ENCODE results near the gene PCK2. TPM values are rescaled to one million over a fixed set of nuclear protein-coding genes. Genes with fewer than 3 reads are reported as not detected.

Gene PCK2
- total and polyA plus RNA-seq, 2 of the 13 experiments (the other 11 are each of a cell fraction or from before 2014, with no cell fraction given), result 129 to 272 TPM

- TF ChIP-seq NR2F6 (IDR thresholded peaks at IDR 0.05) (no peak), NR2F6 (CRISPR knock-in tag; IDR thresholded peaks at IDR 0.05) (peak; percentile 47), ZNF253 (CRISPR knock-in tag; IDR thresholded peaks at IDR 0.05; ENCODE audit: borderline replicate concordance) (0 out of 2 replicates have a peak, but pooled peaks have one; percentile 41), BRF2 (CRISPR knock-in tag; IDR thresholded peaks at IDR 0.05) (no peak), ZBTB49 (CRISPR knock-in tag; IDR thresholded peaks at IDR 0.05; ENCODE audit: borderline replicate concordance) (peak; percentile 55; the same call in 1 of the 2 replicates), ZSCAN9 (CRISPR knock-in tag; IDR thresholded peaks at IDR 0.05; ENCODE audit: borderline replicate concordance) (peak; percentile 75; the same call in 1 of the 2 replicates), ZBED4 (CRISPR knock-in tag; IDR thresholded peaks at IDR 0.05; ENCODE audit: borderline replicate concordance) (peak; percentile 64; the same call in 1 of the 2 replicates), ZNF766 (CRISPR knock-in tag; IDR thresholded peaks at IDR 0.05; ENCODE audit: borderline replicate concordance) (peak; percentile 54; the same call in 1 of the 2 replicates), MYPOP (CRISPR knock-in tag; IDR thresholded peaks at IDR 0.05) (peak; percentile 87; the same call in 1 of the 2 replicates), ZNF639 (CRISPR knock-in tag; conservative IDR thresholded peaks at IDR 0.05) (0 out of 2 replicates have a peak, but pooled peaks have one; percentile 15), ATF7-NPFF (CRISPR knock-in tag; IDR thresholded peaks at IDR 0.05; ENCODE audit: low read depth) (peak; percentile 69; the same call in 1 of the 2 replicates), ARNT2 (CRISPR knock-in tag; IDR thresholded peaks at IDR 0.05; ENCODE audit: low read depth) (peak; percentile 90), THRA (CRISPR knock-in tag; IDR thresholded peaks at IDR 0.05; ENCODE audit: borderline replicate concordance) (peak; percentile 56; the same call in 1 of the 2 replicates), ZNF256 (CRISPR knock-in tag; conservative IDR thresholded peaks at IDR 0.05) (peak; percentile 89; the same call in 1 of the 2 replicates)
These were observed 13.0 kb upstream of the PCK2 start (continued) for GRCh38 chr14:24080888-24081738.
